Right atrium auricular region (tissue), 2 donors: ENCODE data around the gene SUPT16H. TPM values are rescaled to one million over a fixed set of nuclear protein-coding genes. Genes with fewer than 3 reads are reported as not detected.
"Not testable (repeated sequence)": the region's sequence is repeated elsewhere in the genome, so short reads cannot be mapped to it uniquely, and the experiment has no call there.

Experiments used
- DNase-seq: peaks from one replicate; pipeline ENCODE4 v3.0.0-alpha.2; 2019; ENCODE audit warnings: low spot score
- H3K27ac ChIP-seq, 2 donors: fragments of 200-600 bp; sonication (generic); 1 replicate in 1 of 2; 2 replicates in 1 of 2; pipeline ENCODE4 v1.5.1; 2016 to 2019
- H3K27me3 ChIP-seq, 2 donors: fragments of 200-600 bp; sonication (generic); one replicate each; pipeline versions ENCODE4 v1.5.1 to v1.6.0; 2017 to 2019
- H3K36me3 ChIP-seq: fragments of 200-600 bp; sonication (generic); one replicate; pipeline ENCODE4 v1.5.1; 2016
- H3K4me1 ChIP-seq, 2 donors: fragments of 200-600 bp; sonication (generic); one replicate each; pipeline versions ENCODE4 v1.5.1 to v1.6.0; 2017 to 2019
- H3K4me3 ChIP-seq, 2 donors: fragments of 200-600 bp; sonication (generic); 1 replicate in 1 of 2; 2 replicates in 1 of 2; pipeline ENCODE4 v1.5.1; 2017 to 2019; ENCODE audit warnings: mild to moderate bottlenecking in 1 of 2, moderate library complexity in 1 of 2
- H3K9me3 ChIP-seq, 2 donors: fragments of 200-600 bp; sonication (generic); one replicate each; pipeline ENCODE4 v1.5.1; 2019
- total RNA-seq, 2 donors: library from RNA; depleted of rRNA; stranded (reverse); fragments of >200 nt; gene quantifications; one replicate each; pipeline ENCODE4 v1.1.0, GENCODE V29; 2016
- TF ChIP-seq, protein P1 (sequence below), 2 donors: fragments of 200-600 bp; sonication (generic); IDR thresholded peaks; one replicate each; pipeline ENCODE4 v1.5.1; 2019; ENCODE audit warnings: antibody characterized with exemption in 2 of 2

SUPT16H gene
- total RNA-seq, 2 donors from 2014 or later = 30.0 to 35.9 TPM

DNA sequence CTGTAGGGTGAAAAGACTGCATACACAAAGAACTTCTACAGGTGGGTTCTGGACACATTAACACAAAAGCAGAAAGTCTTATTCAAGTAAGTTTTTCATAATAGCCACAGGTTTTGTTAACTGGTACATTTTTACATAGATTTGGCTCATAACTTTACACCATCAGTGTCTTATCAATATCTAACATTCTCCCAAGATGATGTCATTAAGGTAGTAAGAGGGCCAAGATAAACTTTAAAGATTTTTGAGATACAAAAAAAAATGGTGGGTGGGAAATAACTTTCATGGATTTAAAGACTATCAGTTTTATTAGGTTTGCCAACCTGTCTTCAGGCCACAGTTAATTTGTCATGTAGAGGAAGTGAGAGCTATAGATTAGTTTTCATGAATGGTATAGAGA lies 1.7 kb downstream of the SUPT16H start:
- H3K9me3 ChIP-seq = no peaks in the 10 kb centered on the region
- H3K27me3 ChIP-seq = no peaks in the 10 kb centered on the region
- peaks cover 0 to 18% of the 10 kb centered on the region in 2 donors for H3K4me1 ChIP-seq
- no peak overlapping the region for H3K27ac ChIP-seq
- no peak overlapping the region for H3K4me3 ChIP-seq
- no peak for DNase-seq
- TF ChIP-seq, protein P1, sequence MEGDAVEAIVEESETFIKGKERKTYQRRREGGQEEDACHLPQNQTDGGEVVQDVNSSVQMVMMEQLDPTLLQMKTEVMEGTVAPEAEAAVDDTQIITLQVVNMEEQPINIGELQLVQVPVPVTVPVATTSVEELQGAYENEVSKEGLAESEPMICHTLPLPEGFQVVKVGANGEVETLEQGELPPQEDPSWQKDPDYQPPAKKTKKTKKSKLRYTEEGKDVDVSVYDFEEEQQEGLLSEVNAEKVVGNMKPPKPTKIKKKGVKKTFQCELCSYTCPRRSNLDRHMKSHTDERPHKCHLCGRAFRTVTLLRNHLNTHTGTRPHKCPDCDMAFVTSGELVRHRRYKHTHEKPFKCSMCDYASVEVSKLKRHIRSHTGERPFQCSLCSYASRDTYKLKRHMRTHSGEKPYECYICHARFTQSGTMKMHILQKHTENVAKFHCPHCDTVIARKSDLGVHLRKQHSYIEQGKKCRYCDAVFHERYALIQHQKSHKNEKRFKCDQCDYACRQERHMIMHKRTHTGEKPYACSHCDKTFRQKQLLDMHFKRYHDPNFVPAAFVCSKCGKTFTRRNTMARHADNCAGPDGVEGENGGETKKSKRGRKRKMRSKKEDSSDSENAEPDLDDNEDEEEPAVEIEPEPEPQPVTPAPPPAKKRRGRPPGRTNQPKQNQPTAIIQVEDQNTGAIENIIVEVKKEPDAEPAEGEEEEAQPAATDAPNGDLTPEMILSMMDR (IDR thresholded peaks at IDR 0.05) = no peak
- H3K36me3 ChIP-seq = peaks cover 9% of the 10 kb centered on the region

DNA sequence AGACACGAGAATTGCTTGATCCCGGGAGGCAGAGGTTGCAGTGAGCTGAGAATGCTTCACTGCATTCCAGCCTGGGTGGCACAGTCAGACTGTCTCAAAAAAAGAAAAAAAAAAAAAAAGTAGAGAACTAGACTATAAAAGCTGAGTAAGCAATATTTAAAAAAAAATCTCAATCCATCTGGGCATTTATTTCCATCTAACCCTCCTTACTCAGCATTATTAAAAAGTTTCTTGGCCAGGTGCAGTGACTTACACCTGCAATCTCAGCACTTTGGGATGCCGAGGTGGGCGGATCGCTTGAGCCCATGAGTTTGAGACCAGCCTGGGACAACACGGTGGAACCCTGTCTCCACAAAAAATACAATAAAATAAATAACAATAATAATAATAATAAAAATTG lies 4.5 kb downstream of the SUPT16H start:
- no peaks in the 10 kb centered on the region for H3K36me3 ChIP-seq
- no peak for DNase-seq
- H3K4me3 ChIP-seq = no peak overlapping the region
- peaks cover 0 to 18% of the 10 kb centered on the region in 2 donors for H3K4me1 ChIP-seq
- no peaks in the 10 kb centered on the region for H3K9me3 ChIP-seq
- no peak overlapping the region for H3K27ac ChIP-seq
- TF ChIP-seq, protein P1 (IDR thresholded peaks at IDR 0.05) = no peak
- H3K27me3 ChIP-seq = no peaks in the 10 kb centered on the region

DNA sequence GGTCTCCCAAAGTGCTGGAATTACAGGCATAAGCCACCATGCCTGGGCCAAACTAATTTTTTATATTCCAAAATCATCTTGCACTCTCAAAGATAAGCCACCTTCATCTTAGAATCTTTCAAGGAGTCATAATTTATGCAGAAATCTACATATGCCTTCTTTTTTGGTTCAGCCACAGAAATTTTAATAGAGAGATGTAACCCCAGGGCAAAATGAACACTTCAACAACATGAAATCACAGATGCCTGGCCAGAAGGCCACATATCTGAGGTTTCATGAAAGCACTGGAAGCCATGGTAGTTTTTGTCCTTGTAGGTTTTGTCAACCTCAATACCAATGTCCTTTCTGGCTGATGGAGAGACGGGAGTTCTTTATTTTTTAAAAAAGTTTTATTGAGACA lies 9.8 kb downstream of the SUPT16H start:
- Histone ChIP-seq H3K9me3 (no peaks in the 10 kb centered on the region), H3K27me3 (no peaks in the 10 kb centered on the region), H3K4me1 (no peaks in the 10 kb centered on the region), H3K4me3 (no peak overlapping the region), H3K27ac (no peak overlapping the region), H3K36me3 (peaks cover 29% of the 10 kb centered on the region)
- TF ChIP-seq, protein P1 (IDR thresholded peaks at IDR 0.05) = no peak
- no peak for DNase-seq

DNA sequence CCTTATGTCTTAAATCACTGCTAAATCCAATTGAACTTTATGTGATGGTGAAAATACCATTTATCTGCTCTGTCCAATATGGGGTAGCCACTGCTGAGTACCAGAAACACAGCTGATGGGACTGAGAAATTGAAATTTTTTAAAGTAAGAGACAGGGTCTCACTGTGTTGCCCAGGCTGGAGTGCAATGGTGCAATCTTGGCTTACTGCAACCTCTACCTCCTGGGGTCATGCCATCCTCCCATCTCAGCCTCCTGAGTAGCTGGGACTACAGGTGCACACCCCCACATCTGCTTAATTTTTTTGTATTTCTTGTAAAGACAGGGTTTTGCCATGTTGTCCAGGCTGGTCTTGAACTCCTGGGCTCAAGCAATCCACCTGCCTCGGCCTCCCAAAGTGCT lies 11.0 kb downstream of the SUPT16H start:
- peaks cover 41% of the 10 kb centered on the region for H3K36me3 ChIP-seq
- H3K9me3 ChIP-seq, H3K4me3 ChIP-seq, DNase-seq, H3K4me1 ChIP-seq, H3K27me3 ChIP-seq, H3K27ac ChIP-seq: not testable (repeated sequence)

DNA sequence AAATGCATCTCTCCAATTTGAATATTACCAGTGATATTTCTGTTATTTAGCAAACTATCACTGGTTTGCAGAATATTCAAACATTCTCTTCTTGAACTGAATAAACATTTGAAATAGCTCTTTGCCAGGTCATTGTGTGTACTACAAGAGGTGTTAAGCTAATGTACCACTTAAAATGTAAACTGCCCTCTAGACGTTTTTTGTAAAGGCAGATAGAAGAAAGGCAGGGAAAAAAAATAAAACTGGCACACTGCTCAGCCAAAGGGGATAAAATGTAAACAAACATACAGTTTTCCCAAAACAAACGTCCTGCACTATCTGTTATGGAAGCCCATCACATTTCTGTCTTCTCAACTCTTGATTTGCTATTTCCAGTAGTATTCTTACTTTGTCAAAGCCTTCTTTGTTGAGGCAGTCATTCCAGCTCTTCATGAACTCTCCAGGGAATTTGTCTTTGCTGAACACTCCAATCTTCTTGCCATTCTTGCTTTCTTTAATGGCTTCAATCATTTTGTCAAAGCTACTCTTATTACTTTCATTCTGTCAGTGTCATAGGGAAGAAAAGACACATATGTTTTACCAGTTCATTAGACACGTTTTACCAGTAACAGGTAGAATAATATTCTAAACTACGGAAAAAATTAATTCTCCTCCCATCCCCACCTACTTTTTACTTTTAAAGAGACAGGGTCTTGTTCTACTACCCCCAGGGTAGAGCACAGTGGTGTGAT lies 13.7 kb downstream of the SUPT16H start:
- peaks cover 68% of the 10 kb centered on the region for H3K36me3 ChIP-seq
- no peak overlapping the region for H3K27ac ChIP-seq
- H3K27me3 ChIP-seq = no peaks in the 10 kb centered on the region
- TF ChIP-seq, protein P1 (IDR thresholded peaks at IDR 0.05) = no peak
- H3K4me3 ChIP-seq = no peak overlapping the region
- H3K9me3 ChIP-seq = no peaks in the 10 kb centered on the region
- no peaks in the 10 kb centered on the region for H3K4me1 ChIP-seq
- no peak for DNase-seq

DNA sequence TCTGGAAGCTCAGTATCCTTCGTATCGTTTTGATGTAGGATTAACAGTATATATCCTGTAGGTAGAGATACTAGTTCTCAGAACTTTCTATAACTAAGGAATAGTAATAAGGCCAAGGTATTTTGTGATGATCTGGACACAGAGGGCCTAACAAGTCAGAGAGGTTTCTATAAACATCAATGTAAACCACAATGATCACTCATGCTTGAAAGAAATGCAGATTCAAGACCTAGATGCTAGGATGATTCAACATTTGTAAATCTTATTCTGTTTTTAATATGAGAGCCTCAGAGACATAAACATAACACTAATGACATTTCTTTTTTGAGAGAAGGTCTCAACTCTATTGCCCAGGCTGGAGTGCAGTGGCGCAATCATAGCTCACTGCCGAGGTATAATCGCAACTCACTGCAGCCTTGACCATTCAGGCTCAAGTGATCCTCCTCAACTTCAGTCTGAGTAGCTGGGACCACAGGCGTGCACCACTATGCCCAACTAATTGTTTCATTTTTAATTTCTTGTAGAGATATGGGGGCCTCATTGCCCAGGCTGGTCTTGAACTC lies 16.2 kb downstream of the SUPT16H start:
- H3K4me1 ChIP-seq = no peaks in the 10 kb centered on the region
- no peak for DNase-seq
- no peak overlapping the region for H3K27ac ChIP-seq
- TF ChIP-seq, protein P1 (IDR thresholded peaks at IDR 0.05) = no peak
- no peaks in the 10 kb centered on the region for H3K9me3 ChIP-seq
- H3K4me3 ChIP-seq = no peak overlapping the region
- no peaks in the 10 kb centered on the region for H3K27me3 ChIP-seq
- peaks cover 92% of the 10 kb centered on the region for H3K36me3 ChIP-seq
